ENCODE results near the gene ARHGAP36.
A peak's percentile ranks its signal among the peaks of the same experiment; 100 is the strongest.

Gene ARHGAP36, protein sequence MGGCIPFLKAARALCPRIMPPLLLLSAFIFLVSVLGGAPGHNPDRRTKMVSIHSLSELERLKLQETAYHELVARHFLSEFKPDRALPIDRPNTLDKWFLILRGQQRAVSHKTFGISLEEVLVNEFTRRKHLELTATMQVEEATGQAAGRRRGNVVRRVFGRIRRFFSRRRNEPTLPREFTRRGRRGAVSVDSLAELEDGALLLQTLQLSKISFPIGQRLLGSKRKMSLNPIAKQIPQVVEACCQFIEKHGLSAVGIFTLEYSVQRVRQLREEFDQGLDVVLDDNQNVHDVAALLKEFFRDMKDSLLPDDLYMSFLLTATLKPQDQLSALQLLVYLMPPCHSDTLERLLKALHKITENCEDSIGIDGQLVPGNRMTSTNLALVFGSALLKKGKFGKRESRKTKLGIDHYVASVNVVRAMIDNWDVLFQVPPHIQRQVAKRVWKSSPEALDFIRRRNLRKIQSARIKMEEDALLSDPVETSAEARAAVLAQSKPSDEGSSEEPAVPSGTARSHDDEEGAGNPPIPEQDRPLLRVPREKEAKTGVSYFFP

DNA sequence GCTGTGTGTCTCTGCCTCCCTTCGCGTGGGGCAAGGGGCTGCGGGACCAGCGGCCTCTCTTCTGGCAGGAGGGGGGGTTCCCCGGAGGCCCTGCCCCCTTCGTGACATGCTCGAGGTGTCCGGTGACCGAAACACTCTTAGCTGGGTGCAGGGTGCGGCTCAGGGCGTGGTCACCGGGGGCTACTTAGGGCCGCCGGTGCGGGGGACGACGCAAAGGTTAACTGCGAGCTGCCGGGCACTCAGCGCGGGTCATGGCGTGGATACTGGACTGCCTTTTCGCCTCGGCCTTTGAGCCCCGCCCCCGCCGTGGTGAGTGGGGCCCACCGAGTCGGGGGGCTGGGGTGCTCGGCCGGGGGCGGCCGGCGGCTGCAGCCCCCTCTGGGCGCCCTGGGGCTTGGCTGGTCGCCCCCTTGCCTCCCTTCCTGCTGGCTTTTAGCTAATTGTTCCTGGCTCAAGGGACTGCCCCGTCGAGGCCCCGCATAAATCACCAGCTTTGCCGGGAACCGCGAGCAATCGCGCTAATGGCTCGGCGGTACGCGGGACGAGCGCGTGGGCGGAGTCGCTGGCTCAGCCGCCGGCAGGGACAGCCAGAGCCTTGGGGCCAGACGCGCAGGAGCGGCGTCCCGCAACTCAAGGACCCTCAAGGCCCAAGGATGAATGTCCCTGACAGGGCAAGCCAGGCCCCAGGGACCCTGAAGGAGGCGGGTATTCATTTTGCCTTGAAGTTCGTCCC, at the start of gene ARHGAP36:
TSS of gene ARHGAP36 (plus strand) at position 211 of the 733 bp plus-strand sequence. CDS start 23,320 bp downstream, outside the sequence.
- no peak for DNase-seq (ENCODE audit: low spot score)

DNA sequence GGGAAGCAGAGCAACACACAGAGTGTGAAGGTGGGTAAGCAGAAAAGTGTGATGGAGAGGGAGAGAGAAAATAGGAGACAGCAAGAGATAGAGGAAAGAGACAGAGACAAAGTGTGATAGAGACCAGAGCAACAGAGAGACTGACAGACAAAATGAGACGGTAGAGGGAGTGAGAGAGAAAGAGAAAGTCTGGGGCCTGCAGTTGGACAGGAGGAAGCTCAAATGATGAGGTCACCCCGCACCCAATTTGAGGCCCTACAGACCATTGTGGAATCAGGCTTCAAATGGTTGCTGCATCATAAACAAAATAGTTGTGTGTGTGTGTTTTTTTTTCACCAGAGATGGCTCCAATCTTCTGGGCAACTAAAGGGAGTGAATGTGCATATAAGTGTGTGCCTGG, 48.0 kb upstream of the ARHGAP36 start:
- no peak for DNase-seq (ENCODE audit: low spot score)

DNA sequence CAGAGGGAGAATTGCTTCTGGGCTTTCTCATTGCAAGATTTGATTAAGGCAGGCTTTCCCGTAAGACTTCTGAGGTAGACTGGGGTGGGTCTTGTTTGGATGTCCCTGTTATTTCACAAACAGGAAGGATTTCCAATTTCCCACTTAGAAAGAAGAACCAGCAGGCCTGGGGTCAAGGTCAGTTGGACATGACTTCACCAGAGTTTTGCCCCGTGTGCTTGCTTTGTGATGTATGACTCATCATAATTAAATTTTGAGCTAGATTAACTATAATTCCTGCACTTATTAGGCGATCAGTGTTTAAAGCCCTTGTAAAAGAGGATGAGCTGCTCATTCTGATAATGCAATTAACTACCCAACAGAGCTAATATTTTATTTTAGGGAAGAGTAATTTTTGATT, 32.8 kb upstream of the ARHGAP36 start:
- DNase-seq (ENCODE audit: low spot score): no peak

DNA sequence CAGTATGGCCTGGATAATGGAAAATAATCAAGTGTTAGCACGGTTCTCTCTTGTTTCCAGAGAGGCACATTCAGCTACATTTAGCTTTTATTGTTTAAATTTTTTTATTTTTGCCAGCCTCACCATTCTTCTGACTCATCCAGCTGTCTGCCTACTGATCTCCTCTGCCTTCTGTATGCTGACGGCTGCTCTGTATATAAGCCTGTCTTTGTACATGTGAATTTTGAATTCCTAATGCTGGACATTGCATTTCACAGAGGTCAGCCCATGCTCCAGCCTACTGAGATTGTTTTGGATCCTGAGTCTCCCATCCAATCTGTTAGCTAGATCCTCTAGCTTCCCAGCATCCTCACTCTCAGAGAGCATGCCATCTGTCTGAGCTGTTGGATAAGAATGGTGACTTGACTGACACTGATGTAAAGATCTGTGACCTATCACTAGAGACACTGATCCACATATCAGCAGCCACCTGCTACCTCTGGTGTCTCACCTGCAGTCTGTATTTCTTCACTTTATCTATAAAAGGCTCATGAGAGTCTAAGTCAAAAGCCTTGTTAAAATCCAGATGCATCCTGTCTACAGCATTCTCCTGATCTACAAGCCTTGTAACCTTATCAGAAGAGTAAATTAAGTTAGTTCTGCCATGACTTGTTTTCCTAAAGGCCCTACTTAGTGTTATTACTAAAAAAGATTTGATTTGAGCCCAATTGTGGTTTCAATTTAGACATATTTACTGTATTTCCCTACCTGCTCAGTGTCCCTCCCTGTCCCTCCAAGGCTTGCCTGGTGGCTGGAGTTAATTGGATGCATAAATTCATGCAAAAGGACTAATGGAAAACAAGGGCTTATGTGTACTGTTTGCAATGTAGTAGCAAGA, 25.6 kb upstream of the ARHGAP36 start:
- DNase-seq (ENCODE audit: low spot score): no peak

DNA sequence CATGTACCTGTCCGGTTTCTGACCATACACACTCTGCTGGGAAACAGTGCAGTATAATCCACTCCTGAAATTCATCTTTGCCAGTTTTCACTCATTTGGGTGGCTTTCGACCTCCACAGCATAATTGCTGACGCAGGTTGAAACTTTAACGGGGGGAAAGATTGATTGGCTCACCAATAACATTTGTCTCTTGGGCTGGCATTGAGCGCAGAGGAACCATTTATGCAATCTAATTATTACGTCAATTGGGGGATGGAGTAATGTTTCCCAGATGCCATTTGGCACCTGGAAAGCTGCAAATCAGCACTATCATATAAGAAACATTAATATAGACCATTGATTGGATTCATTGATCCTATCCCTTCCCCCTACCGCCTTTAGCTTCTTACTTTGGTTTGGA, 24.1 kb upstream of the ARHGAP36 start:
- no peak for DNase-seq (ENCODE audit: low spot score)

DNA sequence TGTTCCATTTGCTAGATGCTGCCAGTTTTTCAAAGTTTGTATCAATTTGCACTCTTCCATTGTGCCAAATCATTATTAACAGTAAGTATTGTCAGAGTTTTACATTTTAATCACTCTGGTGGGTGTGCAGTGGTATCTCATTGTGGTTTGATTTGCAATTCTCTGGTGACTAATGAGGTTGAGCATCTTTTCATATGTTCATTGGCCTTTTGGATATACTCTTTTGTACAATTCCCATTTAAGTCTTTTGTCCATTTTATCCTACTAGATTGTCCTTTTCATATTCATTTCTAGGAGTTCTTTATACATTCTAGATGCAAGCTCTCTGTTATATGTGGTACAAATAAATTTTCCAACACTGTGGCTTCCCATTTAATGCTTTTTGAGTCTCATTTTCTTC, 17.4 kb upstream of the ARHGAP36 start:
- no peak for DNase-seq (ENCODE audit: low spot score)

DNA sequence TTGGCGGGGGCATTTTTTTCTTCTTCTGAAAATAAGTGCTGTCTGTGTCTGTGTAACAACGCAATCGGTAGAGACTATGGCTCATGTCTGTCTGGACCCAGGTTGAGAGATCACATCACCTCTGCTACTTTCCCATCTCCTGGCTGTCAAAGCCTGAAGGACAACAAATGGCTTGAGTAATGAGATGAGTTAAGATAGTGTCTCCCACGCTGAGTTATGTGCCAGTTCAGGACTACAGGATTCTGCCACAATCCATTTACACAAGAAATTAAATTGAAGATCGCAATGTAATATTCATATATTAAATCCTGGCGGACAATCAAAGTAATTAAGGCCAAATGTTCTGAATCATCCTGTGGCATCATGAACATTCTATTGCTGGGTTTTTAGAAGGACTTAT, 16.5 kb upstream of the ARHGAP36 start:
- DNase-seq (ENCODE audit: low spot score): no peak

DNA sequence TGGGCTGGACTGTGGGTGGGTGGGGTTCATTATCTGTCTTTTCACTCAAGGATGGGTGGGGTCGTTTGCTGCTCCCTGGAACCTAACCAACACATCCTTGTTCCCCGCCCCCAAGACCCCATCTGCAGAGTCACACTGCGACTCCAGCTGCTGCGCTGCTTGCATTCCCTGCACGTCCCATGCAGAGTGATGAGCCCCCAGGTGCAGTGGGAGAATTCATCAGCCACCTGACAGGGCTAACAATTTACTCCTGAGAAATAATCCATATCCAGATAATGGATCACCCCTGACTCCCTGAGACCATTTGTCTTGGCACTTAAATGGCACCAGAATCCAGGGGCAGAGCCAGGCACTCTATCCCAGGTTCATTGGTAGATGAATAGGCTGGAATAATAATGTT, 12.4 kb upstream of the ARHGAP36 start:
- DNase-seq (ENCODE audit: low spot score): no peak

DNA sequence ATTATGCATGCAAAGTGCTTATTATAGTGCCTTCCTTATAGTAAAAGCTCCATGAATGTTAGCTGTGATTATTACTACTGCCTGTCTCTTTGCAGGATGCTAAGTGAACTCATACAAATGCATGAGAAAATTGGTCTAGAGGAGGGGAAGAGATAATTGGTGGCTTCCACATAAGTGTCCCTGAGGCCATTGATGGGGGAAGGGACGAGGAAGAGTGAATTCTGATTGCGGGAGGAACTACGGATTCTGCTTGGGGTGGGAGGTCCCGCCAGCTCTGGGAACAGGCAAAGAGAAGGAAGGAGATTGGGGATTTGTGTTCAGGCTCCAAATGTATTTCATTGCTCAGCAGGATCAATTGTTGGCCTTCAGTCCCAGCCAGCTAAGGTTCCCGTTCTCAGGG, 11.6 kb upstream of the ARHGAP36 start:
- DNase-seq (ENCODE audit: low spot score): no peak

DNA sequence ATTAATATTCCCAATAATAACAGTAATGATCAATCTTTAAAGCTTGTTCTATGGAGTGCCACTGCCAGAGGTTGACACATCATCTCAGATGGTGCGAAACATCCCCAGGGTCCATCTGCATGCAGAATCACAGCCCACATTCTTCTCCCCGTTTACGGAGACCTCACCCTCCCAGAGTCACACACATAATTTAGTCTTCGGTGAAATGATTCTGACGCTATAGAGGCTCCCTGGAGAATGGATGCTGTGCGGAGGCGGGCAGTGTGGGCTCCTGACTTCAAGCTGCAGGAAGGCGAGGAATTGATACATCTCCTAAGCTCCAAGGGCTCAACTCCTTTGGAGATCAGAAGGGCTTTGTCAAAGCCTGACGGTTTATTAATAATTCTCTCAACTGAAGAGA, 11.0 kb upstream of the ARHGAP36 start:
- DNase-seq (ENCODE audit: low spot score): no peak

DNA sequence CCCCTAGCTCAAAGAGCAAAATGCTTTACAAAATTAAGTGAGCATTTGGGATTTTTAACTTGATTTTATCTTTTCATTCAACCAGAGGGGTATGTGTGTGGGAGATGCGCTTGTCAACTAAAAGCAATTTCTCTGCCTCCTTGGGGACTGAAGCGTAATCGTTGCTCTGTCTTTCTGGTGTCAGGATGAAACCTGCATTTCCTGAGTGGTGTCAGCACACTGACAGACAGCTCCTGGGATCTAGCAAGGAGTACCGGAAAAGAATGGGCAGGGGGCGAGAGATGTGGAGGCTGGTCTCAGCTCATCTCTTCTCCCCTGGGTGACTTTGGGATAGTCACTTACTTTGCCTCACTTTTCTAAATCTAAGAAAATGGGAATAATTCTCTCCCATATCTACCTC, 5.1 kb upstream of the ARHGAP36 start:
- DNase-seq (ENCODE audit: low spot score): no peak

DNA sequence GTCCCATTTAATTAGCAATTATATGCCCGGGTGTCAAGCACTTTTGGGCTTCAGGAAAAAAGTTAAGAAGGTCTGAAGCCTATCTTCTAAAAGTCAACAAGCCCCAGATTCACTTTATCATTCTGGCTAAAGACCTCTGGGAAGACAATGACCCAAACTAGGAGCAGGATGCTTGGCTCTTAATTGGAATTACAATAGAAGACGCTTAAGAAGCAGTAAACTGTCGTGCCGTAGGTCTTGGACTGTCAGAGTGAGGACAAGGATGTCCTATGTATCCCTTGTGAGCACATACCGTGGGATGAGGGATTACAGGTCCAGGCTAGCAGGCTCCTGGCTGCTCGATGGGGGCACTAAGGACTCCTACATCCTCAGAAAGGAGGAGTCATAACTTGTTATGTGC, 3.2 kb upstream of the ARHGAP36 start:
- no peak for DNase-seq (ENCODE audit: low spot score)

DNA sequence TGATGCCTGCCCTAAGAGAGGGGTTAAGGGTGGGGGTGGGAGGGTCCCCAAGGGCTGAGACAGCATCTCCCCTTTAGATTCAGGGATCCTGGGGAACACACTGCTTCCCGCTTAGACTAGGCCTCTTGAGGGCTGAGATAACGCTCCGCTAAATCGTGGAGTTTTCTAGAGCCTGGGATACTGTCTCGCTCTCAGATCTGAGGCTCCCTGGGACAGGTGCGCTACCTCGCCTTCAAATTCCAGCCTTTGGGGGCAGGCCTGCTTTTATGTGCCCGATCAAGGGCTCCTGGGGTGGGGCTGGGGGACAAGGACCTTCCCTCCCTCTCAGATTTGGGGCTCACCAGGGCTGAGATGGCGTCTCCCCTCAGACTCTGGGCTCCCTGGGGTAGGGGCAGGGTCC, 440 bp upstream of the ARHGAP36 start:
- DNase-seq (ENCODE audit: low spot score): no peak

DNA sequence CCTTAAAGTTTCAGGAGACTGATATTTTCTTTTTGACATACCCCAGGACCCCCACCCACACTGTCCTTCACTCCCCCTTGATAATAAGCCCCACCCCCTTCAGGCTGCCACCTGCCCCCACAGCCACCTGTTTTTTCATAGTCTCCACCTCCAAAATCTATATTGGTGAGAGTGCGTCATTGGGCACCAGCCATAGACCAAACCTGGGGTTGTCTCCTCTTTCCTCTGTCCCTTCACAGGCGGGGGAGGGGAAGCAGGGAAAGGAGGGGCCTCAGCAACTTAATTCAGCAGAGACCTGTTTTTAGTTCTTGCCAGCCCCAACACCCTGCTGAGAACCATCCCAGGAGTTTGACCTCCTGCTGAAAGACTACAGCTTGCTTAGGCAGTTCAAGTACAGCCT, 1.1 kb downstream of the ARHGAP36 start:
- no peak for DNase-seq (ENCODE audit: low spot score)

DNA sequence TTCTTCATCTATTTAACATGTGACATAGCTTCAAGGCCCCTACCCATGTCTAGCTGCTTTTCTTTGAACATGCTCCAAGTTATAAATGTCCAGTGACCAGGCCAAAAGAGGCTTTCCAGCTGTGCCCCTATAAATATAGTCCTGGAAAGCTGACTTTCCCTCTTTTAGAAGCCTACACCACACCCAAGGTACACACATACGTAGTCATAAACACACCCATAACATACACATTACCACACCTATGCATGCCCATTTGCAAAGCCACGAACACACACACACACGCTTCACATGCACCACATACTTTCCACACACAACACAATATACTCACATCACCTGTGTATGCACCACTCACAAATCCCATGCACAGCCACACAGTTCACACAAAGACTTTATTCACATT, 2.0 kb downstream of the ARHGAP36 start:
- no peak for DNase-seq (ENCODE audit: low spot score)

DNA sequence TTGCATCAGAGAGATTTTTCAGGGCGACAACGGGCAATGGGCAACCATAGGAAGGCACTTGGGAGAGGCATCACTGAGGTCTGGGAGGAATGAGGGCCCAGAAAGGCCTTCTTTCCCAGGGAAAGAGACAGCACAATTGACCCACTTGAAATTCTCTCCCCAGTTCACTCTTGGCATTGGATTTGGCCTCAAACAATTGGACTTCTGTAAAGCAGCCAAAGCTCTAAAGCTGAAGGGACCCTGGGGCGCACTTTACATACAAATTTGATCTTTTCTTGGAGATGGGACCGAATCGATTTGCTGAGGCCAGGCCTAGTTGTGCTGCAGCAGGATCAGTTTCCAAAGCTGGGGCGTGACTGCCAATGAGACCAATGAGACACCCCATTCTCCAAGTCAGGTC, 3.2 kb downstream of the ARHGAP36 start:
- peak; percentile 3 for DNase-seq (ENCODE audit: low spot score)

DNA sequence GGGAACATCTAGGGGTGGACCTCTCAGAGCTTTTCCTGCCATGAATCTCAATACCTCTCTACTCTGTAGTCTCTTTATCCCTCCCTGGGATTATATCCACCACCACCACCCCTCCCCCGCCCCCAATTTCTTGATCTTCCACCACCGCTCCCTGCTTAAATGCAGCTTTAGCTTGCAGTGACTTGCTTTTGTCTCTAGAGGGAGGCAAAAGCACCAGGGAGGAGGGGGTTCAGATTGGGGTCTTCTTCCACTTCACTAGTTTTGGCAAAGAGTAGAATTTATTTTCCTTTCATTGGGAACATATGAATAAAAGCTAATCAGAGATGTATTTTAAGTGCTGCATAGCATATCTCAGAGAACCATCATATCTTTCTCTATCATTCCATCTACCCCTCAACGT, 5.5 kb downstream of the ARHGAP36 start:
- DNase-seq (ENCODE audit: low spot score): no peak

DNA sequence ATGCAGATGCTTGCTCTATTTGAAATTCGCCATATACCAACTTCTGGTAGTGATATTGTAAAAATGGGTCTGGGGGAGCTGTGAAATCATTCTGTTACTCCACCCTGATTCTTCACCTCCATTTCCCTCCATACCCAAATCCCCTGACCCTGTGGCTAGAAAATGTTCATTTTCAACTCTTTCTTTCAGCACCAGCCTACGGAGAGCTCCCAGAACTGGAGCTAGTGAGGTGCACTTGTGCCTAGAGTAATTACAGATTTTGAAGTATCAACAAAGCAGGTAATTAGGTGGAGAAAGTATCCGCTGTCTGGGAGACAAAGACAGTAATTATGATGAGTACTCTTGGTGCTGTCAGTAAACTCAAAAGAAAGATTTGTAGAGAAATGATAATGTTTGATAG, 8.1 kb downstream of the ARHGAP36 start:
- no peak for DNase-seq (ENCODE audit: low spot score)

DNA sequence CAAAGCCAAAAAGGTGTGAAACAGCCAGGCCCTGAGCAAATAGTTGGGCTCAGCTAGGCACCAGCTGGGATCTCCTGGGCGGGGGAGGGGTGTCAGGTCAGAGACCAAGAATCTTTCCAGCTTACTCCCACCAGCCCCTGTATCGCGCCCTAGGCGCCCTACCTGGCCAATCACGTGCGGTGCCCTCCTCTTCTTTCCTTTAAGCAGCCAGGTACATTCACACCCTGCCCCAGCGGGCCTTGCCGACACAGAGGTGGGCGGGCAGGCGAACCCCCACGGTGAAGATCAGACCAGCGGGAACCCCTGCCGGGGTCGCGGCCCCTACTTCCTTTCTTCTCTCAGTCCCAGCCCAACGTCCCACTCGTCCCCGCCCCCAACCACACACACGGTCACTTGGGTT, 9.1 kb downstream of the ARHGAP36 start:
- DNase-seq (ENCODE audit: low spot score): no peak

DNA sequence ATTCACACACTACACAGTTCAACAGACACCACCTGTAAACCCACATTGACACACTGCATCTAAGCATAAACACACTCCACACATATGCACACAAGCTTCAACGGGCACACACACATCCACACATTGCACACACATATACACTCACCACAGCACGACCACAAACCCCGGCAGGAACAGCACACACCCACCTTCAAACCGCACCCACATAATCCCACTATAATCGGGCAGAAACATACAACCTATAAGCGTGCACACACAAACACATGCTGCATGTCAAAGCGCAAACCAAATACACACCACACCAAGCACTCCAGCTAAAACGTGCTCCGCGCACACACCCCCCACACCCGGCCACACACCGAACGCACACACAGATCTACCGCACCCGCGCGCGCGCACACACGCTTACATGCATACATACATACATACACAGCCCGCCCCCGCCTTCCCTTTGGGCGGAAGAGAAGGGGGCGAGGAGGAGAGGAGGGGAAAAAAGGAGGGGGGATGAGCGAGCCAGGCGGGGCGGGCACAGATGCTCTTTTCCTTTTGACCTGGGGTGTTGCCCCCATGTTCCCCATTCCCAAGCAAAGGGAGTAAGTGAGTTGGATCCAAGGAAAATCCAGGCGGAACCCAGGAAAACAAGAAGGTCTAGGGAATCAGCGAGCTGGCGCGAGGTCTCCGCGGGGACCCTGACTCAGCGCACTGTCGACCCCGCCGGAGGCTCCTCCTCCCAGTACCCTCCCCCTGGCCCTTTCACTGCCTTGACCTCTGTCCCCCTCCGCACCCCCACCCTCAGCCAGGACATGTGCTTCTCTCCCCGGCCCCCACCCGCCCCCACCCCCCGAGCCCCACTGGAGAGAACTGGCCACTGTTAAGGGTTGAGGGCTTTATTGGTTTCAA, 9.9 kb downstream of the ARHGAP36 start:
- DNase-seq (ENCODE audit: low spot score): no peak
